Lung (tissue), 12 donors: ENCODE data around the gene OGG1. TPM values are rescaled to one million over a fixed set of nuclear protein-coding genes. Genes with fewer than 3 reads are reported as not detected.

ENCODE experiments used
- ATAC-seq: fragments of 200-7000 bp; cut with Tn5 transposase; one replicate; pipeline ENCODE4 v1.9.1; 2020; ENCODE audit warnings: moderate number of reproducible peaks; ENCODE audit not compliant: insufficient read depth, low FRiP score
- DNase-seq, 3 donors: peaks; one replicate each; pipeline ENCODE4 v3.0.0-alpha.2; 2013 to 2017
- H3K27ac ChIP-seq, 2 donors: one replicate each; pipeline ENCODE4 v1.5.1; 2013; ENCODE audit warnings: mild to moderate bottlenecking in 2 of 2, moderate library complexity in 2 of 2, control low read depth in 1 of 2, inconsistent platforms in 1 of 2, low read depth in 1 of 2, low read length in 1 of 2
- H3K27me3 ChIP-seq, 3 donors: one replicate each; pipeline ENCODE4 v1.5.1; 2013; ENCODE audit warnings: low read length in 2 of 3; ENCODE audit not compliant: control insufficient read depth in 3 of 3, insufficient read depth in 3 of 3
- H3K36me3 ChIP-seq, 4 donors: one replicate each; pipeline ENCODE4 v1.5.1; 2013; ENCODE audit warnings: low read length in 4 of 4, mild to moderate bottlenecking in 1 of 4, moderate library complexity in 1 of 4; ENCODE audit not compliant: control insufficient read depth in 4 of 4, insufficient read depth in 4 of 4
- H3K4me1 ChIP-seq, 5 donors: one replicate each; pipeline ENCODE4 v1.5.1; 2013; ENCODE audit warnings: low read length in 5 of 5, mild to moderate bottlenecking in 2 of 5, moderate library complexity in 1 of 5; ENCODE audit not compliant: control insufficient read depth in 5 of 5, insufficient read depth in 5 of 5
- H3K4me3 ChIP-seq: one replicate; pipeline ENCODE4 v1.5.1; 2013; ENCODE audit warnings: mild to moderate bottlenecking, control low read depth, moderate library complexity
- H3K9ac ChIP-seq, 2 donors: one replicate each; pipeline ENCODE4 v1.5.1; 2013; ENCODE audit warnings: low read length in 2 of 2, control low read depth in 1 of 2; ENCODE audit not compliant: insufficient read depth in 1 of 2
- H3K9me3 ChIP-seq, 4 donors: one replicate each; pipeline ENCODE4 v1.5.1; 2013; ENCODE audit warnings: low read length in 3 of 4, mild to moderate bottlenecking in 1 of 4, moderate library complexity in 1 of 4; ENCODE audit not compliant: control insufficient read depth in 4 of 4, insufficient read depth in 3 of 4
- CTCF ChIP-seq: IDR thresholded peaks from 2 replicates; pipeline ENCODE4 v1.5.1; 2012; ENCODE audit warnings: mild to moderate bottlenecking; ENCODE audit errors: control extremely low read depth, extremely low read depth
- WGBS, 2 donors: extraction: QIAGEN DNeasy Blood & Tissue Kit; methylation state at CpG; one replicate each; pipeline ENCODE4 v1.1.7; 2013; 5-methylcytosine and 5-hydroxymethylcytosine counted together
- polyA plus RNA-seq, 2 donors: library from polyadenylated mRNA; stranded (reverse); fragments of 200-250 nt; gene quantifications; one replicate each; pipeline ENCODE4 v1.2.1, GENCODE V29; 2013
- total RNA-seq, 2 donors: library from RNA; depleted of rRNA in 1 of 2; stranded (reverse); fragments of >200 nt in 1 of 2; gene quantifications; one replicate each; pipeline ENCODE4 v1.2.1, GENCODE V29; 2014 to 2021
- donor health status: control.
- donor health status: control.
- donor health status: Bipolar disorder and iron deficiency.
- donor health status: healthy.
- donor health status: DM: yes; HTN: yes; CAD: no.

Gene OGG1
- total and polyA plus RNA-seq, 4 donors = 13.2 to 31.2 (median 23.3) TPM

DNA sequence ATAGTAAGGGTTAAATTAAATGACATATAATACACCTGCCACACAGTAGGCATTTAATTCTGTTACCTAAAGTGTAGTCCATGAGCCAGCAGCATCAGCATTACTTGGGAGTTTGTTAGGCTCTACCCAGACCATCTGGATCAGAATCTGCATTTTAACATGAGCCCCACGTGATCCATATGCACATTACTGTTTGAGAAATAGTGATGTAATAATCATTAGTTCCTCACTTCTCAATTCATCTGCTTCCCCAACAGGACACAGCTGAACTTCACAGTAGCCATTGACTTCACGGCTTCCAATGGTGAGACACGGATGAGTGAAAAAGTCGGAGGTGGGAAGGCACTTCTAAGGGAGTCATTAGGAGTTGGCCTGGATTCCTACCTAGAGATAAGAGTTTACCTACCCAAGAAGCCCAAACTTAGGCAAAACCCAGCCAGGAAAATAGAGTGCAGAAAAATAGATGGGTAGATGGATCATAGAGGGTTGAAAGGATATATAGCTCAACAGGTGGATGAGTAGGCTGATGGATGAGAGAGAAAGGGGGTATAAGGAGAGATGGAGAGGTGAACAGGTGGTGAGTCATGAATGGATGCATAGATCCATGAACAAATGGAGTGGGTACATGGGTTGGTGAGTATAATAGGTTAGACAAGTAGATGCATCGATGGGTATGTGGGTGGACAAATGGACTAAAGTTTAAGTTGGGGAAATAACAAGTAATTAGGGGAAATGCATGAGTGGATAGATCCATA is 32.8 kb upstream of the OGG1 start:
- WGBS, 2 donors = 49 to 72% methylated on average over 5 of the region's 5 CpGs
- ATAC-seq = no peak
- no peak overlapping the region for H3K4me3 ChIP-seq

DNA sequence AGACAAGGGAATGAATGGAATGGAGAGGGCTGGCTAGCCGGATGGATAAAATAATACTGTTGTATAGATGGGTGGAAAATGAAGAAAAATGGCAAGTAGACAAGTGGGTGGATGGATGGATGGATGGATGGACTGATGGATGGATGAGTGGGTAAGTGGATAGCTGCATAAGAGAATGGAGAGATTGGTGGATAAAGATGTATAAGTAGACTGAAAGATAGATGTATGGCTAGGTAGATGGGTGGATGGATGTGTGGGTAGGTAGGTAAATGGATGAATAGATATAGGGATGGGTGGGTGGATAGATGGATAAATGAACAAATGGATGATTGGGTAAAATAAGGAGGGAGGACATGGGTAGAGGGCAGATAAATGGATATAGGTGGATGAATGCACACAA is 32.2 kb upstream of the OGG1 start:
- H3K4me3 ChIP-seq = no peak overlapping the region
- H3K9ac ChIP-seq = no peak overlapping the region
- ATAC-seq = no peak
- DNase-seq = no peak
- WGBS, 2 donors = 94 to 98% methylated on average over 1 of the region's 1 CpG
- H3K36me3 ChIP-seq = no peaks in the 10 kb centered on the region
- H3K27ac ChIP-seq = no peak overlapping the region
- H3K9me3 ChIP-seq = no peaks in the 10 kb centered on the region
- no peaks in the 10 kb centered on the region for H3K27me3 ChIP-seq
- no peak for TF ChIP-seq CTCF
- H3K4me1 ChIP-seq = no peaks in the 10 kb centered on the region

More for the DNA sequence above, 32.8 kb upstream of the OGG1 start:
- no peak overlapping the region for H3K27ac ChIP-seq
- H3K9ac ChIP-seq = no peak overlapping the region
- DNase-seq = no peak
- no peaks in the 10 kb centered on the region for H3K9me3 ChIP-seq
- H3K4me1 ChIP-seq = no peaks in the 10 kb centered on the region
- no peaks in the 10 kb centered on the region for H3K36me3 ChIP-seq
- no peaks in the 10 kb centered on the region for H3K27me3 ChIP-seq
- TF ChIP-seq CTCF = no peak

DNA sequence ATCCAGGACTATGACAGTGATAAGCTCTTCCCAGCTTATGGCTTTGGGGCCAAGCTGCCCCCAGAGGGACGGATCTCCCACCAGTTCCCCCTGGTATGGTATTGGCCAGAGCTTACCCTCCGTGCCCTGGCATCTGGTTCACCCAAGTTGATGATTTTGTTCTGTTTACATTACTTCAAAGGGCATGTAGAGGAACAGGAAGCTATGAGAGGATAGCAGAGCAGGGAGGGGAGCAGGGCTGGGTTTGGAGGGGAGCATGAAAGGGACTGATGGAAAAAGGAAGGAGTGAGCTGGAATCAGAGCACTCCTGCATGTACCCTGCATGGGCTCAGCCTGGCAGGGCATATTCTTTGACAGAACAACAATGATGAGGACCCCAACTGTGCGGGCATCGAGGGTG is 31.6 kb upstream of the OGG1 start:
- DNase-seq = no peak
- Histone ChIP-seq H3K9me3 (no peaks in the 10 kb centered on the region), H3K36me3 (no peaks in the 10 kb centered on the region), H3K4me3 (no peak overlapping the region), H3K9ac (no peak overlapping the region), H3K27ac (no peak overlapping the region), H3K4me1 (no peaks in the 10 kb centered on the region), H3K27me3 (no peaks in the 10 kb centered on the region)
- WGBS, 2 donors = 61 to 78% methylated on average over 4 of the region's 4 CpGs
- no peak for ATAC-seq
- no peak for TF ChIP-seq CTCF
